Activated naive CD4-positive, alpha-beta T cell treated with Interleukin-2 at 50 U/mL for 16 hours (primary cell): Measurements from ENCODE around the gene CACNG1.
"Not testable (repeated sequence)": the region's sequence is repeated elsewhere in the genome, so short reads cannot be mapped to it uniquely, and the experiment has no call there.

Experiments
- DNase-seq: peaks from one replicate; pipeline ENCODE4 v3.0.0-alpha.2; 2020

CACNG1 gene

DNA sequence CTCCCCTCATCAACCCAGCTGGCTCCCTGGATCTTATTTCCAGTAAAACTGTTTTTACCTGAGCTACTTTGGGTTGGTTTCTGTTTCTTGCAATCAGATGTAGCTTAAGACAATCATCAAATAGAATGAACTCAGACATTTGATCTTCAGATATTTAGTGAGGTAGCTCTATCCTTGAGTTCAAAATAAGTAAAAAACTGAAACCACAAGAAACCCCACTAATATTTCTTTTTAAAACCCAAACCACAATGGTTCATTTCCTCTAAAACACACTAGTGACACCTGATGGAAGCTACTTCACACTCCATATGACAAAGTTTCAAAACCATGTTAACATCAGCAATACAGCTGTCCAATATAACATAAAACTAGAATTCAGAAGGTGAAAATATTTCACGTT, 37.8 kb downstream of the CACNG1 start:
- DNase-seq: no peak

- no peak for DNase-seq
Observed at GRCh38 chr17:67085406-67085805, 41.1 kb downstream of the CACNG1 start.

GRCh38 chr17:67088639-67089038, 44.3 kb downstream of the CACNG1 start:
- DNase-seq: no peak

DNA sequence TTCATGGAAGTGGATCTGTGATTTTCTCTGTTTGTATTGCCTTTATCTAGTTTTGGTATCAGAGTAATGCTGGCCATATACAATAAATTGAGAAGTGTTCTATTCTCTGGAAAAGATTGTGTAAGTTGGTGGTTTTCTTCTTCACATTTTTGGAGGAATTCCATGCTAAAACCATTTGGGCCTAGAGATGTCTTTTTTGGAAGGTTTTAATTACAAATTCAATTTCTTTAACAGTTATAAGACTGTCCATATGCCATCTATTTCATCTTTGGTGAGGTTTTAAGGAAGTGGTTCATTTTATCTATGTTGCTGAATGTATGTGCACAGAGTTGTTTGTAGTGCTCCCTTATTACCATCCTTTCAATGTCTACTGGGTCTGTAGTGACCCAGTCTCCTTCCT, 46.0 kb downstream of the CACNG1 start:
- no peak for DNase-seq

DNA sequence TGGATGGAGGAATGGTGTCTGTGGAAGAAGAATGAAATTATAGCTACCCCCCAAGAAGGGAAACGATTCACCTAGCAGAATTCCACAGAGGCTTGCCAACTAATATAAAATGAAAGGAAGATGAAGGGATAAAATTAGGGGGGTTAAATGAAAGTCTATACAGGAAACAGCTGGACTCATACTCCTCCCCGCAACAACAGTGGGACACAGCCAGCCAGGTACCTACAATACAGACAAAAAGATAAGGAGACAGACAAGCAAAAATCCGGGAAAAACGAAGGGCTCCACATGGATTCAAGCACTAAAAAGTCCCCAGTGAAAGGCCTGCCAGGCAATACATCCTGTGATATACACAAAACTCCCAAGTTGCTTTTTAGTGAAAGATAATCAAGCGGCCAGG, 47.9 kb downstream of the CACNG1 start:
- DNase-seq: no peak

DNA sequence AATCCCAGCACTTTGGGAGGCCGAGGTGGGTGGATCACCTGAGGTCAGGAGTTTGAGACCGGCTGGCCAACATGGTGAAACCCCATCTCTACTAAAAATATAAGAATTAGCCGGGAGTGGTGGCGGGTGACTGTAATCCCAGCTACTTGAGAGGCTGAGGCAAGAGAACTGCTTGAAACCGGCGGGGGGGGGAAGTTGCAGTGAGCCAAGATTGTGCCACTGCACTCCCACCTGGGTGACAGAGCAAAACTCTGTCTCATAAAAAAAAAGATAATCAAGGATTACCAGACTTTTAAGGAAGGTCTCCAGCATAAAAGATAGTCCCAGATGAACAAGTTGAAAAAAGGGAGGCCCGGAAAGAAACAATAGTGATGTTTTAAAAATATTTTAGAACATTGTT, 48.4 kb downstream of the CACNG1 start:
- not testable (repeated sequence) for DNase-seq

GRCh38 chr17:67093348-67093747, 49.0 kb downstream of the CACNG1 start:
- DNase-seq: no peak

- not testable (repeated sequence) for DNase-seq
Observed at GRCh38 chr17:67095291-67095690, 50.9 kb downstream of the CACNG1 start.

GRCh38 chr17:67095803-67096202, 51.4 kb downstream of the CACNG1 start:
- no peak for DNase-seq

DNA sequence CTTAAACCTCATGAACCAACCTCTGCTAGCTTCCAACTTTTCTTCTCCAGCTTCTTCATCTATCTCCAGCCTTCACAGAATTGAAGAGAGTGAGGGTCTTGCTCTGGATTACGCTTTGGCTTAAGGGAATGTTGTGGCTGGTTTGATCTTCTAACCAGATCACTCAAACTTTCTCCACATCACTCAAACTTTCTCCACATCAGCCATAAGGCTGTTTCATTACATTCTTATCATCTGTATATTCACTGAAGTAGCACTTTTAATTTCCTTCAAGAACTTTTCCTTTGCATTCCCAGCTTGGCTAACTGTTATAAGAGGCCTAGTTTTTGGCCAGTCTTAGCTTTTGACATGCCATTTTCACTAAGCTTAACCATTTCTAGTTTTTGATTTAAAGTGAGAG, 52.3 kb downstream of the CACNG1 start:
- no peak for DNase-seq

- no peak for DNase-seq
Observed at GRCh38 chr17:67098006-67098405, 53.7 kb downstream of the CACNG1 start.

DNA sequence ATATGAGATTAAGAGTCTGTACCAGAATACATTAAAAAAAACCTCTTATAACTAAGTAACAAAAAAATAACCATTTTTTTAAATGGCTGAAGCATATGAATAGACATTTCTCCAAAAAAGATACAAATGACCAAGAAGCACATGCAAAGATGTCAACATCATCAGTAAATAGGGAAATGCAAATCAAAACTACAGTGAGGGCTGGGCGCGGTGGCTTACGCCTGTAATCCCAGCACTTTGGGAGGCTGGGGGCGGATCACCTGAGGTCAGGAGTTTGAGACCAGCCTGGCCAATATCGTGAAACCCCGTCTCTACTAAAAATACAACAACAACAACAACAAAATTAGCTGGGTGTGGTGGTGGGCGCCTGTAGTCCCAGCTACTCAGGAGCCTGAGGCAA, 60.3 kb downstream of the CACNG1 start:
- DNase-seq: not testable (repeated sequence)

- DNase-seq: no peak
Observed at GRCh38 chr17:67105213-67105612, 60.9 kb downstream of the CACNG1 start.
